Esophagus squamous epithelium (tissue), 5 donors: ENCODE data around the gene HEXIM2. TPM values are rescaled to one million over a fixed set of nuclear protein-coding genes. Genes with fewer than 3 reads are reported as not detected.

Experiments
- DNase-seq: peaks from one replicate; lab custom pipeline; 2025; lab: John Stamatoyannopoulos, UW
- H3K27ac ChIP-seq, 4 donors: fragments of 200-600 bp; sonication (generic); one replicate each; pipeline ENCODE4 v1.5.1; 2016 to 2019; ENCODE audit warnings: mild to moderate bottlenecking in 1 of 4
- H3K27me3 ChIP-seq, 4 donors: fragments of 200-600 bp; sonication (generic); 1 replicate in 3 of 4; 2 replicates in 1 of 4; pipeline versions ENCODE4 v1.5.1 to v1.6.0; 2017 to 2021; ENCODE audit warnings: antibody characterized with exemption in 1 of 4
- H3K36me3 ChIP-seq, 3 donors: fragments of 200-600 bp; sonication (generic); one replicate each; pipeline ENCODE4 v1.5.1; 2016 to 2019
- H3K4me1 ChIP-seq, 3 donors: fragments of 200-600 bp; sonication (generic); one replicate each; pipeline ENCODE4 v1.5.1; 2017 to 2019
- H3K4me3 ChIP-seq, 4 donors: fragments of 200-600 bp; sonication (generic); 1 replicate in 3 of 4; 2 replicates in 1 of 4; pipeline ENCODE4 v1.5.1; 2016 to 2019; ENCODE audit warnings: mild to moderate bottlenecking in 2 of 4, moderate library complexity in 1 of 4
- H3K9me3 ChIP-seq, 3 donors: fragments of 200-600 bp; sonication (generic); one replicate each; pipeline ENCODE4 v1.5.1; 2016 to 2019
- POLR2A ChIP-seq, 4 donors: fragments of 450-650 bp; IDR thresholded peaks; one replicate each; pipeline ENCODE4 v1.6.1; 2017; ENCODE audit warnings: antibody characterized with exemption in 4 of 4, mild to moderate bottlenecking in 4 of 4, moderate library complexity in 3 of 4
- WGBS, 2 donors: methylation state at CpG; one replicate each; pipeline ENCODE4 v1.1.5; 2018; 5-methylcytosine and 5-hydroxymethylcytosine counted together
- intact Hi-C: fragments of 100-400 bp; cut with DNase I; formaldehyde crosslinking; loops from one replicate; pipeline ENCODE4 v1.15.0; 2022
- total RNA-seq, 4 donors: library from RNA; depleted of rRNA; stranded (reverse); fragments of >200 nt; gene quantifications; one replicate each; pipeline ENCODE4 v1.1.0, GENCODE V29; 2016
- TF ChIP-seq, protein P1 (sequence below), 6 experiments: fragments of 450-650 bp in 4 of 6; fragments of 200-600 bp in 2 of 6; sonication (generic) in 2 of 6; IDR thresholded peaks; one replicate each; pipeline ENCODE4 v1.5.1; 2016 to 2019; ENCODE audit warnings: antibody characterized with exemption in 6 of 6, mild to moderate bottlenecking in 4 of 6, moderate library complexity in 4 of 6
- donor health status: DM: yes; HTN: yes; CAD: no.

Gene HEXIM2
- total RNA-seq, 4 donors from 2014 or later: 1.7 to 9.0 (median 4.9) TPM

DNA sequence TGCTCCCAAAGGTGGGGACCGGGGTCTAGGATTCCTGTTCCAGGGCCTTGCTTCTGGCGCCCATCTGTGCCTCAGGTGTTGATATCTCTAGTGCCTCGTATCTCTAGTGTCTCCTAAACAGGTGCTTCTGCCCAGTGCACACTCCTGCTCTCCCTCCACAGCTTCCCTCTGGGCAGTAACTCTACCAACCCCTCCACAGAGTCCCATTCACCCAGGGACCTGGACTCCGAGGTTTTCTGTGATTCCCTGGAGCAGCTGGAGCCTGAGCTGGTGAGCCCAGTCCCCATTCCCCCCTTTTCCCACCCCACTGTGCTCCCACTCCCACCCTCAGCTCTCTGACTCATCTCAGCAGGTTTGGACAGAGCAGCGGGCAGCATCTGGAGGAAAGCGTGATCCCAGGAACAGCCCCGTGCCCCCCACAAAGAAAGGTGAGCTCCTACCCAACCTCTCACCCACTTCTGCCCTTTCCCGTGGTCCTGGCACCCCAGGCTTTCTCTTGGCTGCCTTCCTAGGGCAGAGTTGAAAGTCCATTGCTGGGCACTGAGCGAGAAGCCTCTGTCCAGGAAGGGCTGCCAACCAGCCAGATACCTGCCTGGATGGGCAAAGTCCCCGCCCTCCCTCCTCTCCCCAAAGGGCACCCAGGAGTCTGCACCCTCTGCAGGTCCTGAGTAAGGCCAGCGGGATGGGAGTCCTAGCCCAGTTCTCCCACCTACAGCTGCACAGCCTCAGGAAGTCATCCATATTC is 23.9 kb upstream of the HEXIM2 start:
- WGBS, 2 donors: 47 to 62% methylated on average over 5 to 6 of the region's 11 CpGs
- Histone ChIP-seq H3K9me3 (no peaks in the 10 kb centered on the region), H3K27ac (no peak overlapping the region), H3K27me3 (no peaks in the 10 kb centered on the region), H3K36me3 (peaks cover 0 to 18% (median 0%) of the 10 kb centered on the region in 3 donors), H3K4me1 (peaks cover 12 to 40% (median 17%) of the 10 kb centered on the region in 3 donors), H3K4me3 (no peak overlapping the region)
- DNase-seq: no peak
- TF ChIP-seq POLR2A (IDR thresholded peaks at IDR 0.05): no peak
- TF ChIP-seq, protein P1, sequence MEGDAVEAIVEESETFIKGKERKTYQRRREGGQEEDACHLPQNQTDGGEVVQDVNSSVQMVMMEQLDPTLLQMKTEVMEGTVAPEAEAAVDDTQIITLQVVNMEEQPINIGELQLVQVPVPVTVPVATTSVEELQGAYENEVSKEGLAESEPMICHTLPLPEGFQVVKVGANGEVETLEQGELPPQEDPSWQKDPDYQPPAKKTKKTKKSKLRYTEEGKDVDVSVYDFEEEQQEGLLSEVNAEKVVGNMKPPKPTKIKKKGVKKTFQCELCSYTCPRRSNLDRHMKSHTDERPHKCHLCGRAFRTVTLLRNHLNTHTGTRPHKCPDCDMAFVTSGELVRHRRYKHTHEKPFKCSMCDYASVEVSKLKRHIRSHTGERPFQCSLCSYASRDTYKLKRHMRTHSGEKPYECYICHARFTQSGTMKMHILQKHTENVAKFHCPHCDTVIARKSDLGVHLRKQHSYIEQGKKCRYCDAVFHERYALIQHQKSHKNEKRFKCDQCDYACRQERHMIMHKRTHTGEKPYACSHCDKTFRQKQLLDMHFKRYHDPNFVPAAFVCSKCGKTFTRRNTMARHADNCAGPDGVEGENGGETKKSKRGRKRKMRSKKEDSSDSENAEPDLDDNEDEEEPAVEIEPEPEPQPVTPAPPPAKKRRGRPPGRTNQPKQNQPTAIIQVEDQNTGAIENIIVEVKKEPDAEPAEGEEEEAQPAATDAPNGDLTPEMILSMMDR (IDR thresholded peaks at IDR 0.05): no peak
- intact Hi-C loops: no loop called here

DNA sequence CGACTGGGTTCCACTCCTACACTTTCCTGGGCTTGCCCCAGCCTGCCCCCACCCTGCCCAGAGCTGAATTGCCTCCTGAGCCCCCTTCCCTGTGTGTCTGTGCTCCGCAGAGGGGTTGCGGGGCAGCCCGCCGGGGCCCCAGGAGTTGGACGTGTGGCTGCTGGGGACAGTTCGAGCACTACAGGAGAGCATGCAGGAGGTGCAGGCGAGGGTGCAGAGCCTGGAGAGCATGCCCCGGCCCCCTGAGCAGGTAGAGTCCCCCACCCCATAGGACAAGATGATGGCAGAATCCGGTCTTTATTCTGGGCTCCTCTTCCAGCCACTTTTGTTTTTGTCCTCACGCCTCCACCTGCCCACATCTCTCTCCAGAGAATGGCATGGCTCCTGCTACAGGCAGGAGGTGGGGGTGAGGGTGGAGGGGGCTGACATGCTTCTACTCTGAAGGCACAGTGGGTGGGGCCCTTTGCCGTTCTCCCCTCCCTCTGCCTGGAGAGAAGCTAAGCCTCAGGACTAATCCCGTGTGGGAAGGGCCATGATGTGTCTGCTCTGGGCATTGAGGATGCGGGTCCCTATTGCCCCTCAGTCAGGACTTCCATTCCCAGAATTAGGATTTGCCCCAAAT is 22.7 kb upstream of the HEXIM2 start:
- H3K4me3 ChIP-seq: no peak overlapping the region
- intact Hi-C loops: no loop called here

DNA sequence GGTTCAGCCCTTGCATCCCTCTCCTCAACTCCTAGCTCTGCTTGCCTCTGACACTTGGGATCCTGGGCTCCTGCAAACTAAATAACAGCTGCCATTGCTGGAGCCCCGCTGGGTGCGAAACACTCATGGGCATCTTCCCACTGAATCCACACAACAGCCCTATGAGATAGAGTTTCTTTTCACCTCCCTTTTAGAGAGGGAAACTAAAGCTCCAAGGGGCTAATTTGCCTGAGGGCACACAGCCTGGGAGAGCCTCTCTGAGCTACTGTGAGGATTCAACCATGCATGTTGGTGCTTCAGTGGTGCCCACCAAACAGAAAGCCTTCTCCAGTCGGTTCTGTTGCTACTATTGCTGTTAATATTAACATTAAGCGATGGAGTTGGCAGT is 22.1 kb upstream of the HEXIM2 start:
- Histone ChIP-seq H3K27me3 (no peaks in the 10 kb centered on the region), H3K9me3 (no peaks in the 10 kb centered on the region), H3K27ac (no peak overlapping the region), H3K36me3 (peaks cover 0 to 18% (median 0%) of the 10 kb centered on the region in 3 donors), H3K4me3 (no peak overlapping the region), H3K4me1 (peaks cover 18 to 49% (median 29%) of the 10 kb centered on the region in 3 donors)
- TF ChIP-seq POLR2A (IDR thresholded peaks at IDR 0.05): no peak
- TF ChIP-seq, protein P1 (IDR thresholded peaks at IDR 0.05): no peak
- intact Hi-C loops: no loop called here
- WGBS, 2 donors: 79 to 88% methylated on average over 2 to 4 of the region's 4 CpGs
- no peak for DNase-seq

More for the DNA sequence above, 22.7 kb upstream of the HEXIM2 start:
- Histone ChIP-seq H3K36me3 (peaks cover 0 to 18% (median 0%) of the 10 kb centered on the region in 3 donors), H3K9me3 (no peaks in the 10 kb centered on the region), H3K27me3 (no peaks in the 10 kb centered on the region), H3K27ac (no peak overlapping the region), H3K4me1 (peaks cover 17 to 44% (median 24%) of the 10 kb centered on the region in 3 donors)
- TF ChIP-seq, protein P1 (IDR thresholded peaks at IDR 0.05): no peak
- no peak for TF ChIP-seq POLR2A (IDR thresholded peaks at IDR 0.05)
- WGBS, 2 donors: 66 to 83% methylated on average over 7 to 8 of the region's 14 CpGs
- DNase-seq: no peak

DNA sequence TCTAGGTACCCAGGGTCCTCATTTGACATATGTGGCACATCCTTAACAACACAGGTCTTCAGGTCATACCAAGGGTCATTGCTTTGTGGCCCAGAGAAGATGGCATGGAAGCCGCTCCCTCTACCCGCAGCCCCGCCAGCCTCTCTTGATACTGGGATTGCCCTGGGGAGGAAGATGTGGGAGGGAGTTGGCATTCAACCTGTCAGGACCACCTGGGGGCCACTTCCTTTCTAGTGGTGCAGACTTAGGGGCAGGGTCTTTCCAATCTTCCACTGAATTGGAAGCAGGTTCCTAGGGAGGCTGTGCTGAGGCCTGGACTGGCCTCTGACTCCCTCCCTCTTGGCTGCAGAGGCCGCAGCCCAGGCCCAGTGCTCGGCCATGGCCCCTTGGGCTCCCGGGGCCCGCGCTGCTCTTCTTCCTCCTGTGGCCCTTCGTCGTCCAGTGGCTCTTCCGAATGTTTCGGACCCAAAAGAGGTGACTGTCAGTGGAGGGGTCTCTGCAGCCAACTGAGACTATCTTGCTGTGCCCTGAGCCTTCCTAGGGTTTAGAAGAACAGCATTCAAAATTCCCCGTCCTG is 18.5 kb upstream of the HEXIM2 start:
- intact Hi-C loops: no loop called here

More for the DNA sequence above, 18.5 kb upstream of the HEXIM2 start:
- TF ChIP-seq POLR2A (IDR thresholded peaks at IDR 0.05): no peak
- TF ChIP-seq, protein P1 (IDR thresholded peaks at IDR 0.05): no peak
- WGBS, 2 donors: 57 to 90% methylated on average over 2 to 8 of the region's 13 CpGs
- Histone ChIP-seq H3K27ac (peak overlapping the region; percentile 90 to 95 (median 94)), H3K4me1 (peaks cover 17 to 47% (median 21%) of the 10 kb centered on the region in 3 donors), H3K9me3 (no peaks in the 10 kb centered on the region), H3K27me3 (no peaks in the 10 kb centered on the region), H3K36me3 (peaks cover 0 to 10% (median 0%) of the 10 kb centered on the region in 3 donors), H3K4me3 (peak overlapping the region in 3 of 4 donors; percentile 59 to 73 (median 59))
- DNase-seq: no peak
